Measurements from ENCODE around the gene ITIH3.

Gene ITIH3

DNA sequence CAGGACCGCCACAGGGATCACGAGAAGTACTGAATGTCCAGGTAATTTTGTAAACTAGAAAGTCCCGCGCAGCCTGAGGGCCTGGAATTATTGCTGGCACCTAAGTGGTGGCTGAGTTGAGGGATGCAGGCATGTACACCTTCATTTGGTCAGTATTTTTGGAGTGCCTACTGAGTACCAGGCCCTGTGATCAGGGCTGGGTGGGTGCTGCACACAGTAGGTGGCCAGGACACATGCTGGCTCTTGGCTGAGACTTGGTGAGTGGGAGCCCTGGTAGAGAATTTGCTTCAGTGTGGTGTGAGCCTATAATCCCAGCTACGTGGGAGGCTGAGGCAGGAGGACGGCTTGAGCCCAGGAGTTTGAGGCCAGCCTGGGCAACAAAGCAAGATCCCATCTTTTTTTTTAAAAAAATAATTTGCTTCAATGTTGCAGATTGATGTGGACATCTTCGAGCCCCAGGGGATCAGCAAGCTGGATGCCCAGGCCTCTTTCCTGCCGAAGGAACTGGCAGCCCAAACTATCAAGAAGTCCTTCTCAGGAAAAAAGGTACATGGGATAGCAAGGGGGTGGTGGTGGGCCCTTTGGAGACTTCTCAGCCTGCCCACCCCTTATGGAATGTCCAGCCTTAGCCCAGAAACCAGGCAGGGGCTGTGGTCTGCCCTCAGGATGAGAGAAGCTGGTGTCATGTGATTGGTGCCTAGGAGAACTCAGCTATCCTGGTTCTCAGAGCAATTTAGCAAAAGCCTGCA, 14.6 kb upstream of the ITIH3 start:
- no peak for DNase-seq

DNA sequence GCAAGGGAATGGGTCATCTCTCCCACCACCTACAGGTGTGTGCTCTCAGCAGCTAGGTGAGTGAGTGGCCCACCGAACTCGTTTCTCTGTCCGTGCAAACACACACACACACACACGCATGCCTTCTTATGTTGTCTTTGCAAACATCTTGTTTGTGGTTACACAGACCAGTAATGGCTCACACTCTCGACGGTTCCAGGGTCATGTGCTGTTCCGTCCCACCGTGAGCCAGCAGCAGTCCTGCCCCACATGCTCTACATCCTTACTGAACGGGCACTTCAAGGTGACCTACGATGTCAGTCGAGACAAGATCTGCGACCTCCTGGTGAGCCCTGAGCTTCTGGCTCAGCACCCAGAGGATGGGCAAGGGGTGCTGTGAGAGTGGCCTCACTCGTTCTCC, 12.9 kb upstream of the ITIH3 start:
- DNase-seq: no peak

- no peak for DNase-seq
These were observed 12.0 kb upstream of the ITIH3 start for GRCh38 chr3:52782412-52783210.

- no peak for DNase-seq
These were observed 11.4 kb upstream of the ITIH3 start for GRCh38 chr3:52783211-52783555.

DNA sequence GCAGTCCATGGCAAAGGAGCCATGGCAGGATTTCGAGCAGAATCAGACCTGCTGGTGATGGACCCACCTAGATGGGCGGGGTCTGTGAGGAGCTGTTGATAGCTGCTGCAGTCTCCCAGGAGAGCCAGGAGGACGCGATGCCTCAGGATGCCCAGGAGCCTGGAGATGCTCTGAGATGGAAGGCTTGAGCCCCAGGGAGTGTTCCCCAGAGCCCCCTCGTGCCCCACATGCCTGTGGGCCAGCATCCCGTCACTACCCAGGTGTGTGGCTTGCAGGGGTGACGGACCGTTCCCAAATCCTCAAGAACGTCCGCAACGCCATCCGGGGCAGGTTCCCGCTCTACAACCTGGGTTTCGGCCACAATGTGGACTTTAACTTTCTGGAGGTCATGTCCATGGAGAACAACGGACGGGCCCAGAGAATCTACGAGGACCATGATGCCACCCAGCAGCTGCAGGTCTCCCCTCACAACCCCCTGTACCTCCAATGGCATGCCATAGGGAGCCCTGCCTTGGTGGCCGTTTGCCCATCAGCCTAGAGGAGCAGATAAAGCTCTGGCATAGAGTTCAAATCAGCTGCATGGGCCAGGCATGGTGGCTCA, 10.5 kb upstream of the ITIH3 start:
- no peak for DNase-seq

DNA sequence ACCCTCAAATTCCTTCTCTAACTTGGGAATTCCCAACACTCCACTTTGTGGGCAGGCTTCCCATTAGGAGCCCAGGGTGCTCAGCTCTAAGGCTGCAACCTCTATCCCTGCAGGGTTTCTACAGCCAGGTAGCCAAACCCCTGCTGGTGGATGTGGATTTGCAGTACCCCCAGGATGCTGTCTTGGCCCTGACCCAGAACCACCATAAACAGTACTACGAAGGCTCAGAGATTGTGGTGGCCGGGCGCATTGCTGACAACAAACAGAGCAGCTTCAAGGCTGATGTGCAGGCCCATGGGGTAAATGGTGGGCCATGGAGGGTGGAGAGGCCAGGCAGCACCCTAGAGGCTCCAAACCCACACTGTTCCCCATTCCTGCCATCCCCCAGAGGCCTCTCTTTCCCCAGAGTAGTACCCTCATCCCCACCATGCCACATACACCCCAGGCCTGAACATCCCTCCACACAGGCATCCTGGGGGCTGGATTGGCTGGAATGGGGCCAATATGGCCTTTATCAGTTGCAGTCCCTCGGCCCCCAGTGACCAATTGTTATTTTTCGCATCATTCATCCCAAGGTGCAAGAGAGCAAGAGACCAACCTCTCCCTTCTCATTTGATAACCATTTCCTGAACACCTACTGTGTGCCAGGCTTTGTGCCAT, 9.5 kb upstream of the ITIH3 start:
- DNase-seq: no peak

- DNase-seq: no peak
These were observed 8.0 kb upstream of the ITIH3 start for GRCh38 chr3:52786330-52787215.

- DNase-seq: no peak
These were observed 7.3 kb upstream of the ITIH3 start for GRCh38 chr3:52787246-52787645.

DNA sequence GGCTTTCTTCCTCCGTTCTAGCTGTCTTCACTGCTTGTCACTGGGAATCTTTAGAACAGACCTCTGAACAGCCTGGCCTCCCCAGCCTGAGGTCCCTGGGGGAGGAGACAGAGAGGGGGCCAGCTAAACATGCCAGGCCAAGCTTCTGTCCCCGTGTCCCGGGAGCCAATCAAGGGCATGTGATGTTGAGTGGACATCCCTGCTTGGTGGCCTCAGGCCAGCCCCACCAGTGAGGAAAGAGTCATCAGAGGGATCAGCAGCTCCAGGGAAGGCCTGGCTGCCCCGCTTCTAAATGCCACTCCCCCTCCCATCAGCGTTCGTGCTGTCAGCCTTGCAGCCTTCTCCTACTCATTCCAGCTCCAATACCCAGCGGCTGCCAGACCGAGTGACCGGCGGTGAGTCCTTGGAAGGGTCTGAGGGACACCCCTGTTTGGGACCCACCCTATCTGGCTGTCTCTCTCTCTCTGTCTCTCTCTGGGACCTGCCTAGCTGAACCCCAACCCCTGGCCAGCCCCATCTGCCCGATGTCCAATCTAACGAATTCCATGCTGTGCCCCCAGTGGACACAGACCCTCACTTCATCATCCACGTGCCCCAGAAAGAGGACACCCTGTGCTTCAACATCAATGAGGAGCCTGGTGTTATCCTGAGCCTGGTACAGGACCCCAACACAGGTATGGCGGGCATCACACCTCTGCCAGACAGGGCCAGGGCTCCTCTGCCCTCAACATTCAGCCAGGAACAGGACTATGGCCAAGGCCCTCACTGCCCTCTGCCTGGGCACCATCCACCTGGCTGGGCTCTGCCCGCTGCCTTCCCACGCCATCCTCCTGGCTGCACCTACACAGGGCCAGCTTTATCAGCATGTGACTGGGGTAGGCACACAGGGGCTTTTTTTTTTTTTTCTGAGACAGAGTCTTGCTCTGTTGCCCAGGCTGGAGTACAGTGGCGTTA, 6.6 kb upstream of the ITIH3 start:
- no peak for DNase-seq

GRCh38 chr3:52788890-52789745, 5.5 kb upstream of the ITIH3 start:
- DNase-seq: no peak

GRCh38 chr3:52789746-52790040, 4.9 kb upstream of the ITIH3 start:
- DNase-seq: no peak

- DNase-seq: no peak
These were observed 4.3 kb upstream of the ITIH3 start for GRCh38 chr3:52790337-52790736.

GRCh38 chr3:52790741-52791140, 3.9 kb upstream of the ITIH3 start:
- DNase-seq: no peak

DNA sequence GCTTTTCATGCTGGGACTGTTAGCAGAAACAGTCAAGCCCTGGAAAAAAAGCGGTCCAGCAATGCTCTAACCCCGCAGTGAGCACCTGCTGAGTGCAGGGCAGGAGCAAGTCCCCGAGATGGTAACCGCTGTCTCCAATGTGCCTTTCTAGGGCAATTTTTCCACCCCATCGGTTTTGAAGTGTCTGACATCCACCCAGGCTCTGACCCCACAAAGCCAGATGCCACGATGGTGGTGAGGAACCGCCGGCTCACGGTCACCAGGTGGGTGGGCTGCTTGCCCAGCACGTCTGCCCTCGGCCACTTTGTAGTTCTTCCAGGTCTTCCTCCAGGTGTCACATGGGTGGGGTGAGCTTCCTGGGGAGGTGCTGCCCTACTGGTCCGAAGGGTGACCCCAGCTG, 3.2 kb upstream of the ITIH3 start:
- DNase-seq: no peak

DNA sequence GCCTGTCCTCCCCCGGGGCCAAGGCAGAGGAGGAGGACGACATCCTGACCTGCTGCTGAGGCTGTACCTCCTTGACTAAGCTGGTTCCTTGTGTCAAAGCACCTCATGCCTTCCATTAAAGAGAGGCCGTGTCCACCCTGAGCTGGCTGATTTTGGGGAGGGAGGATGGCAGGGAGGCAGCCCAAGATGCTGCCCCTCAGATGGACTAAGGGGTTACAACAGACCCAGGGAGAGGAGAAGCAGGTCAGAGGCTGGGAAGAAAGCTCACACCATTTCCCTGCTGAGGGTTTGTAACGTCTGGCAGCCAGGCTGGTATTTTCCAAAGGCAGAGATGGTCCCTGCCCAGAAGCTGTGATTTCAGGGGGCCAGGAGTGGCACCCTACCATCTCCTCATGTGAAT, 2.7 kb upstream of the ITIH3 start:
- no peak for DNase-seq

GRCh38 chr3:52792413-52792812, 2.2 kb upstream of the ITIH3 start:
- DNase-seq: no peak

DNA sequence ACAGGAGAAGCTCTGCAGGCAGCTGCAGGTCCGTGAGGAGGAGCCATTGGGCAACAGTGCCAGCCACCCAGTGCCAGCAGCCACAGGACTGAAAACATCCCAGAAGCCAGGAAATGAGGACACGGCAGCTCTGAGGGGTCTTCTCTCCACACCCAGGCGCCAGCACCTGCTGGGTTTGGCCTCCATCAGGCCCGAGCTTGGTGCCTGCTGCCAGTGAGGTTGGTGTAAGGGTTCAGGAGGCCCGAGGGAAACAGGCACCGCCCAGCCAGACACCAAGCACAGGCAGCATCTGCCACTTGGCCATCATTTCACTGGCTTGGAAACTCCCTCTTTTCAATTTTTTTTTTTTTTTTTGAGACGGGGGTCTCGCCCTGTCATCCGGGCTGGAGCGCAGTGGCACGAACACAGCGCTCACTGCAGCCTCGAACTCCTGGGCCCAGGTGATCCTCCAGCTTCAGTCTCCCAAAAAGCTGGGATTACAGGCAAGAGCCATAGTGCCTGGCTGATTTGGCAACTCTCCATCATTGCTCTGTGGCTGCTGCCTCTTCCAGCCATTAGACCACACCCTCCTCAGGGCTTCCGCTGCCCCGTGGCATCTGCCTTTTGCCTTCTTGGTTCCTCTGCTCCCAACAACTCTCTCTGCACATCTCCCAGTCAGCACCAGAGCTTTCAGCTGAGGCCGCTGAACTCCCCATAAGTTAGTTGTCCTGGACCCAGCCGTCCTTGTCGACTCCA, 1.5 kb upstream of the ITIH3 start:
- DNase-seq: no peak

GRCh38 chr3:52793702-52794611, 639 bp upstream of the ITIH3 start:
- no peak for DNase-seq

Measured in CD4-positive, alpha-beta T cell treated with Interleukin-1 beta for 1 hour (primary cell).